ENCODE results near the gene TDRKH.

GRCh38 chr1:151835596-151835995 lies 45.3 kb upstream of the TDRKH start:
- no peak for TF ChIP-seq CTCF (conservative IDR thresholded peaks at IDR 0.05 in 1 of 2, IDR thresholded peaks at IDR 0.05 in 1 of 2; ENCODE audit: low read depth in 1 of 2, low read length in 2 of 2)
- TF ChIP-seq EZH2 (IDR thresholded peaks at IDR 0.05; ENCODE audit: low read length, missing control alignments), result no peak
